Measurements from ENCODE around the gene SMARCB1.

Gene SMARCB1

DNA sequence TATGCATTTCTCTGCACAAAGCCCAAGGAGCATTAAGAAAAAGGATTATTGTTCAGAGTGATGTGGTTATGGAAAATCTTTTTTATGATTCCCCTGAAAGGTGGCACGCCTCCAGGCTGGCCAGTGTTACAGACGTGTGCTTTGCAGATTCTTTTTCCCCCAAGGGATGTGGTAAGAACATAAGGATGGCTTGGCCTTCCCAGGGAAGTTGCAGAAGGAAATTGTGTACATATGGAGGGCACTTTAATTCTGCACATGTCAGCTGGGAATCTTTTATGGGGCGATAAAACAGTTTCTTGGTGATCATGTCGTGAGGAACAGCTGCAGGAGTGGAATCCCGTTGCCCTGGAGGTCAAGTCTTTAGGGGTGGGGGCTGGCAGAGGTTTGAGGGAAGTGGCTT is 9.7 kb downstream of the SMARCB1 start:
- Histone ChIP-seq H2BK120ac (ENCODE audit: low read depth, low read length) (no peak overlapping the region), H3K27me3 (ENCODE audit: control insufficient read depth in 3 of 3, insufficient read depth in 3 of 3, low read depth in 1 of 3, low read length in 3 of 3) (no peaks in the 10 kb centered on the region), H3K4ac (ENCODE audit: low read length) (no peak overlapping the region), H3K9me3 (replicated peaks in 1 of 2; ENCODE audit: control insufficient read depth in 2 of 2, insufficient read depth in 1 of 2, low read depth in 1 of 2, low read length in 2 of 2) (no peaks in the 10 kb centered on the region), H2AFZ (ENCODE audit: low read length) (no peak overlapping the region), H3K14ac (ENCODE audit: low read length) (no peak overlapping the region), H3K9ac (ENCODE audit: low read depth, low read length, poor library complexity) (no peak overlapping the region), H2BK5ac (ENCODE audit: low read length) (no peak overlapping the region), H3K36me3 (replicated peaks in 1 of 2; ENCODE audit: control insufficient read depth in 2 of 2, insufficient read depth in 2 of 2, low read length in 2 of 2) (peaks cover 52 to 87% of the 10 kb centered on the region in 2 donors), H2BK12ac (ENCODE audit: low read length) (no peak overlapping the region), H3K23ac (ENCODE audit: low read depth, low read length, poor library complexity) (no peak overlapping the region), H4K91ac (ENCODE audit: low read depth, low read length, poor library complexity) (no peak overlapping the region), H3K79me1 (ENCODE audit: low read depth, low read length) (peaks cover 16% of the 10 kb centered on the region), H3K4me1 (ENCODE audit: control insufficient read depth in 2 of 2, insufficient read depth in 1 of 2, low read depth in 1 of 2, low read length in 2 of 2) (no peaks in the 10 kb centered on the region), H3K27ac (replicated peaks; ENCODE audit: low read length) (no peak overlapping the region), H2BK15ac (ENCODE audit: low read length) (no peak overlapping the region), H2AK5ac (ENCODE audit: low read depth, low read length) (no peak overlapping the region), H3K4me2 (ENCODE audit: insufficient read depth, low read length, poor library complexity, severe bottlenecking) (no peak overlapping the region), H3K4me3 (ENCODE audit: low read length in 2 of 2) (no peak overlapping the region), H4K8ac (ENCODE audit: low read depth, low read length) (no peak overlapping the region), H3K18ac (ENCODE audit: low read length) (no peak overlapping the region)
- WGBS, 2 donors (ENCODE audit: extremely low coverage in 2 of 2, insufficient read length in 2 of 2, insufficient replicate concordance in 1 of 2), result no CpG with 5 or more reads among the region's 5 CpGs
- DNase-seq (ENCODE audit: low spot score), result no peak

DNA sequence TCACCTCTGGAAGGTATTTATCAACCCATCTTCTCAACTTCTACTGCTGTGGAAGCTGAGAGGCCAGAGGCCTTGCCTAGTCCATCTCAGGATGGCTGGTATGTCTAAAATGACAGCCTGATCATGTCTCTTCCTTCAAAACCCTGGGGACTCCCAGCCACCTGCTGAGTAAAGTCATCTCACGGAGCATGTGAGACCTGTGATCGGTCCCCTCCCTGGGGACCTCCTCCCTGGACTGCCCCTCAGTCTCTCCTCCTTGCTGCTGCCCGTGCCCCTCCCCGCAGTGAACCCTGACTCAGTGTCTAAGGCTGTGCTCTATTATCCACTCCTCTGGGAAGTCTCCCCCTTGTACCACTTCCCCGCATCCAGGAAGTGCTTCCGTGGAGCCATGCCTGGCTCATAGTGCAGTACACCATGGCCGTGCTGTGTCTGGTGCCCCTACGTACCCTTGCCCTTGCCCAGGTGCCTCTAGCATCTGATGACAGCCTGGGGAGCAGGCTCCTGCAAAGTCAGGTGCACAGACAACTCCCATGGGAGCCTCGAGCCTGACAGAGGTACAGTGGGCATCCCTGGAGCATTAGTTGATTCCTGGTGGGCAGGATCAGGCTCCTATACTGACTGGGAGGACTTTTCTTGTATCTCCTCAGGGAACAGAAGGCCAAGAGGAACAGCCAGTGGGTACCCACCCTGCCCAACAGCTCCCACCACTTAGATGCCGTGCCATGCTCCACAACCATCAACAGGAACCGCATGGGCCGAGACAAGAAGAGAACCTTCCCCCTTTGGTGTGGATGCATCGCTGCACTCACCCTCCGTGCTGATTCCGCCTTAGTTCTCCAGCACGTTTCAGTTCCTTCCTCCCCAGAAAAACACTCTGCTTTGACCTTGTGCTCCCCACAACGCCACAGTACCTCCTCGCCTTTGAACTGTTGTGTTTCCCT is 13.8 kb downstream of the SMARCB1 start:
- Histone ChIP-seq H2BK15ac (ENCODE audit: low read length) (no peak overlapping the region), H3K18ac (ENCODE audit: low read length) (no peak overlapping the region), H3K4me3 (ENCODE audit: low read length in 2 of 2) (no peak overlapping the region), H2BK5ac (ENCODE audit: low read length) (no peak overlapping the region), H3K27ac (replicated peaks; ENCODE audit: low read length) (no peak overlapping the region), H3K23ac (ENCODE audit: low read depth, low read length, poor library complexity) (no peak overlapping the region), H2BK120ac (ENCODE audit: low read depth, low read length) (no peak overlapping the region), H3K4me1 (ENCODE audit: control insufficient read depth in 2 of 2, insufficient read depth in 1 of 2, low read depth in 1 of 2, low read length in 2 of 2) (no peaks in the 10 kb centered on the region), H3K4me2 (ENCODE audit: insufficient read depth, low read length, poor library complexity, severe bottlenecking) (no peak overlapping the region), H3K9me3 (replicated peaks in 1 of 2; ENCODE audit: control insufficient read depth in 2 of 2, insufficient read depth in 1 of 2, low read depth in 1 of 2, low read length in 2 of 2) (no peaks in the 10 kb centered on the region), H4K8ac (ENCODE audit: low read depth, low read length) (no peak overlapping the region), H2AK5ac (ENCODE audit: low read depth, low read length) (no peak overlapping the region), H3K27me3 (ENCODE audit: control insufficient read depth in 3 of 3, insufficient read depth in 3 of 3, low read depth in 1 of 3, low read length in 3 of 3) (no peaks in the 10 kb centered on the region), H3K9ac (ENCODE audit: low read depth, low read length, poor library complexity) (peak overlapping the region; percentile 30), H3K4ac (ENCODE audit: low read length) (no peak overlapping the region), H3K14ac (ENCODE audit: low read length) (no peak overlapping the region), H2AFZ (ENCODE audit: low read length) (no peak overlapping the region), H2BK12ac (ENCODE audit: low read length) (no peak overlapping the region), H3K79me1 (ENCODE audit: low read depth, low read length) (peaks cover 4% of the 10 kb centered on the region), H3K36me3 (replicated peaks in 1 of 2; ENCODE audit: control insufficient read depth in 2 of 2, insufficient read depth in 2 of 2, low read length in 2 of 2) (peaks cover 67 to 87% of the 10 kb centered on the region in 2 donors), H4K91ac (ENCODE audit: low read depth, low read length, poor library complexity) (no peak overlapping the region)
- WGBS, 2 donors (ENCODE audit: extremely low coverage in 2 of 2, insufficient read length in 2 of 2, insufficient replicate concordance in 1 of 2), result no CpG with 5 or more reads among the region's 18 CpGs
- no peak for DNase-seq (ENCODE audit: low spot score)

DNA sequence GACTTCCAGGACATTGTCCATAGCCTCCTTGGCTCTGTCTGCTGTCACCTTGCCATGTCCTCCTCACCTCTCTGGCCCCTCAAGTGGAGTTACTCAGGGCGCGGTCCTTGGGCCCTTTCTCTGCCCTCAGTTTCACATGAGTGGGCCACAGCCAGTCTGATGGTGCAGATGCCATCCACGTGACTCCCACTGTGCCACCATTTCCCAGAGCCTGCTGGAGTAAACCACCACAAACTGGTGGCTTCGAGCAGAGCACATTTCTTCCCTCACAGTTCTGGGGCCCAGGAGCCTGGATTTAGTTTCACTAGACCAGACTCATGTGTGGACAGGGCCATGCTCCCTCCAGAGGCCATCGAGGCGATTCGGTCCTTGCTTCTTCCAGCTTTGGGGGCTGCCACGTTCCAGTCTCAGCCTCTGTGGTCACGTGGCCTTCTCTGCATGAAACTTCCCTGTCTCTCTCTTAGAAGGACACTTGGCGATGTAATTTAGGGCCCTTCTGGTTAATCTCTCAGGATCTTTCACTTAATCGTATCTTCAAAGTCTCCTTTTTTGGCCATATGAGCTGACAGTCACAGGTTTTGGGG is 14.6 kb downstream of the SMARCB1 start:
- Histone ChIP-seq H2AK5ac (ENCODE audit: low read depth, low read length) (no peak overlapping the region), H3K18ac (ENCODE audit: low read length) (no peak overlapping the region), H2BK120ac (ENCODE audit: low read depth, low read length) (no peak overlapping the region), H2AFZ (ENCODE audit: low read length) (no peak overlapping the region), H2BK5ac (ENCODE audit: low read length) (no peak overlapping the region), H2BK12ac (ENCODE audit: low read length) (no peak overlapping the region), H3K79me1 (ENCODE audit: low read depth, low read length) (peaks cover 4% of the 10 kb centered on the region), H3K27ac (replicated peaks; ENCODE audit: low read length) (no peak overlapping the region), H3K9me3 (replicated peaks in 1 of 2; ENCODE audit: control insufficient read depth in 2 of 2, insufficient read depth in 1 of 2, low read depth in 1 of 2, low read length in 2 of 2) (no peaks in the 10 kb centered on the region), H3K27me3 (ENCODE audit: control insufficient read depth in 3 of 3, insufficient read depth in 3 of 3, low read depth in 1 of 3, low read length in 3 of 3) (no peaks in the 10 kb centered on the region), H3K14ac (ENCODE audit: low read length) (no peak overlapping the region), H2BK15ac (ENCODE audit: low read length) (no peak overlapping the region), H3K4me1 (ENCODE audit: control insufficient read depth in 2 of 2, insufficient read depth in 1 of 2, low read depth in 1 of 2, low read length in 2 of 2) (no peaks in the 10 kb centered on the region), H3K23ac (ENCODE audit: low read depth, low read length, poor library complexity) (no peak overlapping the region), H3K4me3 (ENCODE audit: low read length in 2 of 2) (no peak overlapping the region), H3K4ac (ENCODE audit: low read length) (no peak overlapping the region), H3K4me2 (ENCODE audit: insufficient read depth, low read length, poor library complexity, severe bottlenecking) (no peak overlapping the region), H4K8ac (ENCODE audit: low read depth, low read length) (no peak overlapping the region), H3K9ac (ENCODE audit: low read depth, low read length, poor library complexity) (peak overlapping the region; percentile 30), H3K36me3 (replicated peaks in 1 of 2; ENCODE audit: control insufficient read depth in 2 of 2, insufficient read depth in 2 of 2, low read length in 2 of 2) (peaks cover 66 to 87% of the 10 kb centered on the region in 2 donors), H4K91ac (ENCODE audit: low read depth, low read length, poor library complexity) (no peak overlapping the region)
- no peak for DNase-seq (ENCODE audit: low spot score)
- no CpG with 5 or more reads among the region's 11 CpGs for WGBS, 2 donors (ENCODE audit: extremely low coverage in 2 of 2, insufficient read length in 2 of 2, insufficient replicate concordance in 1 of 2)

DNA sequence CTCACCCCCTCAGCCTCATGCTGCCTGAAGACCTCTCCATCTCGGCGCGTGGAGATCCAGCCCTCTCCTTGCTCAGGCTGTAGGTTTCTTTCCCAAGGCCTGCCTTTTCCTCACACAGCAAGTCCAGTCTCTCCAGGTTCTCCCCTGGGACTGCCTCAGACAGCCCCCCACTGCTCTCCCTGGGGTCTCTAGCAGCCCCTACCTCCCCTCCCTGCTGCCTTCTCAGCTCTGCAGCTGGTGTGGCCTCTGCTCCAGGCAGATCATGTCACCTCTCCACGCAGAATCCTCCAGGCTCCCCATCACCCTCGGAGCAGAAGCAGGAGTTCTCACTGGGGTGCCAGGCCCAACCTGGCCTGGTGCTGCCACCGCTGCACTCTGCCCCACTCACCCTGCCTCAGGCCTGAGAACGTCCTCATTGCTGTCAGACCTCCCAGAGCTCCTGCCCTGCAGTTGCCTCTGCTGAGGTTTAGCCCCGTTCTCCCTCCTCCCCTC is 15.2 kb downstream of the SMARCB1 start:
- no peak overlapping the region for H2BK5ac ChIP-seq (ENCODE audit: low read length)
- H4K8ac ChIP-seq (ENCODE audit: low read depth, low read length), result no peak overlapping the region
- H4K91ac ChIP-seq (ENCODE audit: low read depth, low read length, poor library complexity), result no peak overlapping the region
- WGBS, 2 donors (ENCODE audit: extremely low coverage in 2 of 2, insufficient read length in 2 of 2, insufficient replicate concordance in 1 of 2), result no CpG with 5 or more reads among the region's 8 CpGs
- no peaks in the 10 kb centered on the region for H3K9me3 ChIP-seq (replicated peaks in 1 of 2; ENCODE audit: control insufficient read depth in 2 of 2, insufficient read depth in 1 of 2, low read depth in 1 of 2, low read length in 2 of 2)
- no peak overlapping the region for H3K4me3 ChIP-seq (ENCODE audit: low read length in 2 of 2)
- H3K36me3 ChIP-seq (replicated peaks in 1 of 2; ENCODE audit: control insufficient read depth in 2 of 2, insufficient read depth in 2 of 2, low read length in 2 of 2), result peaks cover 63 to 88% of the 10 kb centered on the region in 2 donors
- no peak overlapping the region for H2BK15ac ChIP-seq (ENCODE audit: low read length)
- no peak overlapping the region for H2BK120ac ChIP-seq (ENCODE audit: low read depth, low read length)
- no peak for DNase-seq (ENCODE audit: low spot score)
- no peak overlapping the region for H3K4ac ChIP-seq (ENCODE audit: low read length)
- H3K9ac ChIP-seq (ENCODE audit: low read depth, low read length, poor library complexity), result no peak overlapping the region
- no peaks in the 10 kb centered on the region for H3K27me3 ChIP-seq (ENCODE audit: control insufficient read depth in 3 of 3, insufficient read depth in 3 of 3, low read depth in 1 of 3, low read length in 3 of 3)
- no peak overlapping the region for H3K14ac ChIP-seq (ENCODE audit: low read length)
- no peak overlapping the region for H3K18ac ChIP-seq (ENCODE audit: low read length)
- H3K79me1 ChIP-seq (ENCODE audit: low read depth, low read length), result peaks cover 4% of the 10 kb centered on the region
- no peak overlapping the region for H2BK12ac ChIP-seq (ENCODE audit: low read length)
- H3K4me2 ChIP-seq (ENCODE audit: insufficient read depth, low read length, poor library complexity, severe bottlenecking), result no peak overlapping the region
- no peak overlapping the region for H2AK5ac ChIP-seq (ENCODE audit: low read depth, low read length)
- no peak overlapping the region for H3K23ac ChIP-seq (ENCODE audit: low read depth, low read length, poor library complexity)
- no peak overlapping the region for H2AFZ ChIP-seq (ENCODE audit: low read length)
- H3K27ac ChIP-seq (replicated peaks; ENCODE audit: low read length), result no peak overlapping the region
- no peaks in the 10 kb centered on the region for H3K4me1 ChIP-seq (ENCODE audit: control insufficient read depth in 2 of 2, insufficient read depth in 1 of 2, low read depth in 1 of 2, low read length in 2 of 2)
